ENCODE results near the gene SMYD3.

Gene SMYD3

GRCh38 chr1:246462986-246463385 is 44.1 kb downstream of the SMYD3 start:
- no peak for DNase-seq (ENCODE audit: low read depth in 2 of 2)

GRCh38 chr1:246460406-246460805 is 46.7 kb downstream of the SMYD3 start:
- no peak for DNase-seq (ENCODE audit: low read depth in 2 of 2)

GRCh38 chr1:246459221-246459620 is 47.9 kb downstream of the SMYD3 start:
- DNase-seq (ENCODE audit: low read depth in 2 of 2), result no peak

DNA sequence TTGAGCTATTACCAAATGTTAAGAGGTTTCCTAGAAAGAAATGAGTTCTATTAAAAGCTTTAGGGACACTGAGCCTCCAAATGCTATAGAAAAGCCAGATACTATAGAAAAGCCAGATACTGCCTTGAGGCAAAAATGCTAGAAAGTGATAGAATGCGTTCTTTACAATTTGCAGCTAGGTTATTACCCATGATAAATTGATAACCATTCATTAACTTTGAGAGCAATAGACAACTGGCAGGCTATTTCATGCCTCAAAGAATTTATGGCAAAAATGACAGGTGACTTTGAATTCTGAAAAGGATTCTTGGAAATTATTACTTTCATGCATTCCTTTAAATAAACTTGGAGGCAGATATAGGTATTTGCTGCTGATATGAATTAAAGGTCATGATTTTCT is 51.6 kb downstream of the SMYD3 start:
- DNase-seq (ENCODE audit: low read depth in 2 of 2), result no peak

DNA sequence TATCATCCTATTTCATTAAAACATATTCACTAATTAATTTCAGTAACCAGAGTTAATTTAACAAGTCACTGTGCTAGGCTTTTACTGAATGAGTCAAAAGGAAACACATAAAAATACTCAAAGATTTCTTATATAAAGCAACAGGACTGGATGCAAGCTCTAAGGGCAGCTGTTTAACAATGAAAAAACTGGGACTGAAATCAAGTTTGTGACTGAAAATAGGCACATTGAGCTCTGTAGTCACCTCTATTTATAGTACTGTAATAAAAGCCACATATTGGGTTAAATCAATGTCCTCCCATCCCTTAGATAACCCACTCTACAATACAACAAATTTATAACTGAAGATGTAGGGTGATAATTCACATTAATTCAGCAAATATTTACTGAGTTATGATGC is 52.4 kb downstream of the SMYD3 start:
- DNase-seq (ENCODE audit: low read depth in 2 of 2), result no peak

DNA sequence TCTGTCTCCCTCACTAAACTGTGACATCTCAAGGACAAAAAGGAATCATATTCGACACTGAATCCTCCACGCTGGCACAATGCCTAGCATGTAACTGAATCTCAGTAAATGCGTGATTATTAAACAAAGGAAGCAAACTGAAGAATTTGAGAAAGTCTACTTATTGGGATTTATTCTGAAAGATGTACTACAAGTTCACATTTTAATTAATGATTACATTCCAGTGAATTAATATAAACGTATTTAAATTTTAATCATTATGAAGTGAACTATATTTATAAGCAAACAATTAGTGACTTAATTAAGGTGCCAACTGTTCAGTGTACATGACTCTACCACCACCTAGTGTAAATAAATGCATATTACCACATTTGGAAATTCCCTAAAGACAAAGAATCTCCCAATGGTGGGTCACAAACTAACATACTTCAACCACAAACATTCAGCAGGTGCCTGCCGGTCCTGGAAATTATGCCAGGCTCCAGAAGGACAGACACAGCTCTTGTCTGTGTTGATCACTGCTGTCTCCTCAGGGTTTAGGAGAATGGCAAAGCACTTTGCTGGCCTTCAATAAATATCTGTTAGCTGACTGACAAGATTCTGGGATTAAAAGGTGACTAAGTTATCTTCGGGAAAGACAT is 56.3 kb downstream of the SMYD3 start:
- no peak for DNase-seq (ENCODE audit: low read depth in 2 of 2)

DNA sequence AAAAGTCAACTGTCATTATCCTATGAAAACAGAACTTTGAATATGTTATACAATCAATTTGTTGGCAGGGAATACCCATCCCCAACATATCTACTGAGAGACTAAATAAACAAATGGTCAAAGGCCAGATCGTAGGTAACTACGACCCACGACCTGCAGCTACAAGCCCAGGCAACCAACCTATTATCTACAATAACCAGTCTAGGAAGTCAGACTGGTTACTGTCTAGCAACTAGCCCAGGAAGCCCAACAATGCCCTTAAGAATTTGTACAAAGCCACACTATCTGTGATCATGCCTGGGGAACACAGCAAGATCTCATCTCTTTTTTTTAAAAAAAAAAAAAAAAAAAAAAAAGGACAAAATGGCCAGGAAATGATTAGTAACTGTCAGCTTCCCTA is 58.7 kb downstream of the SMYD3 start:
- no peak for DNase-seq (ENCODE audit: low read depth in 2 of 2)

DNA sequence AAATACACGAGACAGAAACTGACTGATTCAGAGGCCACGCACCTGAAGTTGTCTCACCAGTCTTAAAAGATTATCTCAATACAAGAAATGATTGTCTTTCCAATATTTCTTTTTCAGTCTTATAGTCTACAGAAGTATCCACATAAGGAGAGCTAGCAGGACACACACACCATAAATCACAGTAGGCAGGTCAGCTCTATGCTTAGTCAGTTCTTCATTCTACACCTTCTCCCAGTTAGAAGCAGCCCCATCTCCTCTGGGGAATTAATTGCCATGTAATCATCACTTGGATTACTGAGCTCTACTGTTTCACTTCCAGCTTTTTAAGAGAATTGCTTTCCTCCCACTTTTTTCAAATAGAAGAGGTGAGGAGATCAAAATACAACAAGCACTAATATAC is 59.6 kb downstream of the SMYD3 start:
- DNase-seq (ENCODE audit: low read depth in 2 of 2), result no peak

- DNase-seq (ENCODE audit: low read depth in 2 of 2), result no peak
Measured at GRCh38 chr1:246445503-246445902, 61.6 kb downstream of the SMYD3 start.

DNA sequence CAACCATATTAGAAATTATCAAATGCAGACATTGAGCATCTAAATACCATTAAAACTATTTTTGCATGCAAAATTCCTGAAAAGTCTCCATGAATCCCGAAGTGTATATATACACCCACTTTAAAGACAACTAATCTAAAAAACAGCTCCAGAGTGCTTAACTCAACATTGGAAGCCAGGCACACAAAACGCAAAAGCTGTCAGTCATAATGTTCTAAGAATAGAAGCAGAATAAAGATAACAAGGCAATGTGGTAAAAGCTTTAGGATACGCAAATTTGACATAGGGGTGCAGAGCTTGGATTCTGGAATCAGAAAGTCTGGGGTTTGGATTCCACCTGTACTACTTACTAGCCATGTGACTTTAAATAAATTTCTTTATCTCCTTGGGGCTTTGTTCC is 62.5 kb downstream of the SMYD3 start:
- DNase-seq (ENCODE audit: low read depth in 2 of 2), result no peak

- no peak for DNase-seq (ENCODE audit: low read depth in 2 of 2)
Measured at GRCh38 chr1:246437961-246438360, 69.1 kb downstream of the SMYD3 start.

GRCh38 chr1:246435421-246436041 is 71.5 kb downstream of the SMYD3 start:
- DNase-seq (ENCODE audit: low read depth in 2 of 2), result no peak

DNA sequence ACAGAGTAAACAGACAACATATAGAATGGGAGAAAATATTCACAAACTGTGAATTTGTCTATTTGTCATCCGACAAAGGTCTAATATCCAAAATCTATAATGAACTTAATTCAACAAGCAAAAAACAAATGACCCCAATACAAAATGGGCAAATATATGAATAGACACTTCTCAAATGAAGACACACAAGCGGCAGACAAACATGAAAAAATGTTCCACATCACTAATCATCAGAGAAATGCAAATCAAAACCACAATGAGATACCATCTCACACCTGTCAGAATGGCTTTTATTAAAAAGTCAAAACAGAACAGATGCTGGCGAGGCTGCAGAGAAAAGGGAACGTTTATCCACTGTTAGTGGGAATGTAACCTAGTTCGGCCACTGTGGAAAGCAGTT is 72.7 kb downstream of the SMYD3 start:
- DNase-seq (ENCODE audit: low read depth in 2 of 2), result no peak

GRCh38 chr1:246428542-246429308 is 78.4 kb downstream of the SMYD3 start:
- DNase-seq (ENCODE audit: low read depth in 2 of 2), result no peak

DNA sequence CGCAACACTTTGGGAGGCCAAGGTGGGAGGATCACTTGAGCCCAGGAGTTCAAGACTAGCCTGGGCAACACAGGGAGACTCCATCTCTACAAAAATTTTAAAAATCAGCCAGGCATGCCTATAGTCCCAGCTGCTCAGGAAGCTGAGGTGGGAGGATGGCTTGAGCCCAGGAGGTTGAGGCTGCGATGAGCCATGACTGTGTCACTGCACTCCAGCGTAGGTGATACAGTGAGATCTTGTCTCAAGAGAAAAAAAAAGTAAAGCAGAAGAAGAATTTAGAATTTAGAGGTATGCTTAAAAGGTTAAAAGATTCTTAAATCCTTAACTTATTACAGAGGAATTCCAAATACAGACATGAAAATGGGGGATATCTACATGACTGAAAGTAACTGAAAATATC is 79.5 kb downstream of the SMYD3 start:
- DNase-seq (ENCODE audit: low read depth in 2 of 2), result no peak

- no peak for DNase-seq (ENCODE audit: low read depth in 2 of 2)
Measured at GRCh38 chr1:246425895-246426294, 81.2 kb downstream of the SMYD3 start.

GRCh38 chr1:246425139-246425794 is 81.8 kb downstream of the SMYD3 start:
- no peak for DNase-seq (ENCODE audit: low read depth in 2 of 2)

DNA sequence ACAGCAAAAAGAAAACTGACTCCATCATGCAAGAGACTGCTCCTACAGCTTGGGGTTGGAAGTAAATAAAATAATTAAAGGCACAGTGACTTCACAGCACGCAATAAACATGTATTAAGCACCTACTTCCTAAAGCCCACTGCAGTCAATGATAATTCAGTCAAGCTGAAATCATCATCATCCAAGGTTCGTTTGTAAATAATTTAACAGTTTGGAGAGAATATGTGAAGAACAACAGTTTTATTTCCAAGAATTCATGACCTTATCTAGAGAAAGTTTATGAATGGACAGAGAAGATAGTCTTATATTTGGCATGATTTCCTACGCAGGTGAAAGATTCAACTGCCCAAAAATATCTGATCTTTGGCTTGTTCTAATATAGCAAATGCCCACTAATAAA is 86.8 kb downstream of the SMYD3 start:
- DNase-seq (ENCODE audit: low read depth in 2 of 2), result no peak

DNA sequence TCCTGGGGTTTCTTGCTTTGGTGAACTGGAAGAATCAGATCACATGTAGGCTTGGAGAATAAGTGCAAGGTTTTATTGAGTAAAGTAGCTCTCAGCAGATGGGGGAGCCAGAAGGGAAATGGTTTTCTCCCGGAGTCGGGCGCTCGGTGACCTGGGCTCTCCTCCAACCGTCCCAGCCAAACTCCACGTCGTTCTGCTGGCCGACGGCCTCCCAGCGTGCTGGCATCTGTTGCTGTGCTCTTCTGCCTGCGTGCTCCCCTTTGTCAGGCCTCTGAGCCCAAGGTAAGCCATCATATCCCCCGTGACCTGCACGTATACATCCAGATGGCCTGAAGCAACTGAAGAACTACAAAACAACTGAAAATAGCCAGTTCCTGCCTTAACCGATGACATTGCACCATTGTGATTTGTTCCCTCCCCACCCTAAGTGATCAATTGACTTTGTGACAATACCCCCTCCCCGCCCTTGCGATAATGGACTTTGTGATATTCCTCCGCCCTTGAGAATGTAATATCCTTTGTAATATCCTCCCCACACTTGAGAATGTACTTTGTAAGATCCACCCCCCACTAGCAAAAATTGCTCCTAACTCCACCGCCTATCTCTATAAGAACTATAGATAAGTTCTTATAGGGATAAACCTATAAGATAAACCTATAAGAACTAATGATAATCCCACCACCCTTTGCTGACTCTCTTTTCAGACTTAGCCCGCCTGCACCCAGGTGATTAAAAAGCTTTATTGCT is 88.3 kb downstream of the SMYD3 start:
- DNase-seq (ENCODE audit: low read depth in 2 of 2), result no peak

DNA sequence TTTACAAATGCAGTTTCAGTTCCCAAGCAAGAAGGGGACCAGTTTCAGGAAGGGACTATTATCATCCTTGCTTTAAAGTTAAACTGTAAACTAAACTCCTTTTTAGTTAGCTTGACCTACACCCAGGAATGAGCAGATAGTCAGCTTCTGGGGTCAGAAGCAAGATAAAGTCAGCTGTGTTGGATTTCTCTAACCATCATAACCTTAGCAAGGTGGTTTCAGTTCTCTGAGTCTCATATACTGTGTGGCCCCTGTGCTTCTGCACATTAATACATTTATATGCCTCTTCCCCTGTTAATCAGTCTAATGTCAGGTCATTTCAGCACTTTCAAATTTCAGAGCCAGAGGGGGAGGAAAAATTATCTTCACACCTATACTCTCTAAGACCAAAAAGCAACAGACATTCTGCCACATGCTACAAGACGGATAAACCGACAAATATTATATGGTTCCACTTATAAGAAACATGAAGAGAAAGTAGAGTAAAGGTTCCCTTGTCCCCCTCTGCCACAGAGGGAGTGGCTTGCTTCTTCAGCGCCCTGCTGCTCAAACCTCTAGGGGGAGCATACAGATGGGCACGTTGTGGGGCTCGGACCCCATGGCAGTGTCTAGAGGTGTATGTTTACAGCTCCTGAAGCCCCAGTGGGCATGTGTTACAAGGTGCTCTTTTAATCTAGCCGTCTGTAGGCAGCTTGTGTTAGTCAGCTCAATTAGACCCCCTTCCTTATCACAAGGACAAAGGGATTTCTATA is 89.1 kb downstream of the SMYD3 start:
- no peak for DNase-seq (ENCODE audit: low read depth in 2 of 2)

DNA sequence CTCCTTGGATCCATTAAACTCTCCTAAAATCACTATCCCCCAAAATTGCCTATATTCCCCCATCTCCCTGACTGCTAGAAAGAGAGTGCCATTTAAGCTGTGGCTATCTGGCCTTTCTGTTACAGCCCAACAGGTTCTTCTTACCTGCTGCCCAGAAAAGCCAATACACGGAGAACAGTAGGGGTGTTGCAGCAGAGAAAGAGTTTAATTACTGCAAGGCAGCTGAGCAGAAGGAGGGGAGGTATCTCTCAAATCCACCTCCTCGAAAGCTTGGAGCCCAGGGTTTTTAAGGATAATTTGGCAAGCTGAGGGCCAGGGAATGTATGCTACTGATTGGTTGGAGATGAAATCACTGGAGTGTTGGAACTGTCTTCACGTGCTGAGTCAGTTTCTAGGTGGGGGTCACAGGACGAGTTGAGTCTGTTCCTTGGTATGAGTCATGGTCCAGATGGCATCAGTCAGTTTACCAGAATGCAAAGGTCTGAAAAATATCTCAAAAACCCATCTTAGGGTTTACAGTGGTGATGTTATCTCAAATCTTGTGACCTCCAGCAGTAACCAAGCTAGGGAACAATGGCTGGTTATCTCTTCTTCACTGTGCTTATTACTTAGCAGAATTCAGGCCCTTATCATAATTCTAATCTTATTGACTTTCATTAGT is 89.8 kb downstream of the SMYD3 start:
- no peak for DNase-seq (ENCODE audit: low read depth in 2 of 2)
